Measurements from ENCODE around the gene ARMH2. TPM values are rescaled to one million over a fixed set of nuclear protein-coding genes. Genes with fewer than 3 reads are reported as not detected.

Gene ARMH2
- total and polyA plus RNA-seq, 7 donors, result 0.10 TPM; not detected in 6

- Histone ChIP-seq H3K4me3 (no peak overlapping the region), H3K27ac (no peak overlapping the region), H3K36me3 (peaks cover 0 to 5% (median 0%) of the 10 kb centered on the region in 4 donors), H3K9me3 (no peaks in the 10 kb centered on the region), H3K4me1 (no peaks in the 10 kb centered on the region), H3K27me3 (no peaks in the 10 kb centered on the region)
- intact Hi-C loops (cut with DNase I), result no loop called here
- DNase-seq, result no peak
- TF ChIP-seq CTCF (IDR thresholded peaks at IDR 0.05) (no peak), EP300 (IDR thresholded peaks at IDR 0.05) (no peak), POLR2A (IDR thresholded peaks at IDR 0.05) (no peak), POLR2AphosphoS5 (IDR thresholded peaks at IDR 0.05) (no peak)
- WGBS, 2 donors, result 95 to 97% methylated on average over 1 of the region's 1 CpG
Observed at GRCh38 chr6:24799541-24799915, 811 bp upstream of the ARMH2 start.

GRCh38 chr6:24797596-24798216, 1.0 kb downstream of the ARMH2 start:
- H3K27me3 ChIP-seq, result no peaks in the 10 kb centered on the region
- no peaks in the 10 kb centered on the region for H3K9me3 ChIP-seq
- WGBS, 2 donors, result 91 to 92% methylated on average over 6 of the region's 6 CpGs
- H3K4me3 ChIP-seq, result no peak overlapping the region
- no peak for DNase-seq
- intact Hi-C loops (cut with DNase I), result no loop called here
- no peaks in the 10 kb centered on the region for H3K36me3 ChIP-seq
- no peak for TF ChIP-seq CTCF (IDR thresholded peaks at IDR 0.05)
- no peak for TF ChIP-seq POLR2AphosphoS5 (IDR thresholded peaks at IDR 0.05)
- TF ChIP-seq EP300 (IDR thresholded peaks at IDR 0.05), result no peak
- no peaks in the 10 kb centered on the region for H3K4me1 ChIP-seq
- H3K27ac ChIP-seq, result no peak overlapping the region

GRCh38 chr6:24796616-24797290, 2.0 kb downstream of the ARMH2 start:
- DNase-seq, result no peak
- intact Hi-C loops (cut with DNase I), result no loop called here
- no peak overlapping the region for H3K27ac ChIP-seq
- no peak overlapping the region for H3K4me3 ChIP-seq
- no peaks in the 10 kb centered on the region for H3K27me3 ChIP-seq
- TF ChIP-seq CTCF (IDR thresholded peaks at IDR 0.05) (no peak), POLR2A (IDR thresholded peaks at IDR 0.05) (no peak), POLR2AphosphoS5 (IDR thresholded peaks at IDR 0.05) (no peak), EP300 (IDR thresholded peaks at IDR 0.05) (no peak)
- no peaks in the 10 kb centered on the region for H3K4me1 ChIP-seq
- 96 to 97% methylated on average over 6 of the region's 6 CpGs for WGBS, 2 donors
- no peaks in the 10 kb centered on the region for H3K9me3 ChIP-seq
- no peaks in the 10 kb centered on the region for H3K36me3 ChIP-seq

GRCh38 chr6:24795106-24795505, 3.6 kb downstream of the ARMH2 start:
- no peaks in the 10 kb centered on the region for H3K4me1 ChIP-seq
- no peak overlapping the region for H3K27ac ChIP-seq
- no peaks in the 10 kb centered on the region for H3K27me3 ChIP-seq
- no peaks in the 10 kb centered on the region for H3K36me3 ChIP-seq
- 93 to 96% methylated on average over 2 of the region's 2 CpGs for WGBS, 2 donors
- no peak for TF ChIP-seq CTCF (IDR thresholded peaks at IDR 0.05)
- no peak for TF ChIP-seq EP300 (IDR thresholded peaks at IDR 0.05)
- no peak for TF ChIP-seq POLR2A (IDR thresholded peaks at IDR 0.05)
- no peak for TF ChIP-seq POLR2AphosphoS5 (IDR thresholded peaks at IDR 0.05)
- H3K4me3 ChIP-seq, result no peak overlapping the region
- no peaks in the 10 kb centered on the region for H3K9me3 ChIP-seq
- DNase-seq, result no peak
- intact Hi-C loops (cut with DNase I), result no loop called here
